ENCODE results near the gene CAMK4. TPM values are rescaled to one million over a fixed set of nuclear protein-coding genes. Genes with fewer than 3 reads are reported as not detected.
"Not testable (repeated sequence)": the region's sequence is repeated elsewhere in the genome, so short reads cannot be mapped to it uniquely, and the experiment has no call there.

Gene CAMK4
- total RNA-seq, 2 donors from 2014 or later = 36.0 to 37.0 TPM

GRCh38 chr5:111296570-111296969 lies 72.4 kb downstream of the CAMK4 start:
- Mint-ChIP-seq H3K4me3 (no peak overlapping the region), H3K9me3 (peaks cover 3% of the 10 kb centered on the region), H3K4me1 (peaks cover 20% of the 10 kb centered on the region)

GRCh38 chr5:111299067-111299481 lies 74.9 kb downstream of the CAMK4 start:
- H3K9me3 Mint-ChIP-seq = peaks cover 3% of the 10 kb centered on the region
- H3K36me3 Mint-ChIP-seq (ENCODE audit: low read depth) = peaks cover 22% of the 10 kb centered on the region
- no peak for ATAC-seq (replicated peaks)
- no peaks in the 10 kb centered on the region for H3K27me3 Mint-ChIP-seq
- H3K27ac Mint-ChIP-seq = peak overlapping the region; percentile 23
- H3K4me1 Mint-ChIP-seq = peaks cover 20% of the 10 kb centered on the region
- peak overlapping the region; percentile 75 for H3K4me3 Mint-ChIP-seq

More at GRCh38 chr5:111296570-111296969, 72.4 kb downstream of the CAMK4 start:
- ATAC-seq (replicated peaks) = no peak
- no peaks in the 10 kb centered on the region for H3K27me3 Mint-ChIP-seq
- no peak overlapping the region for H3K27ac Mint-ChIP-seq
- peaks cover 19% of the 10 kb centered on the region for H3K36me3 Mint-ChIP-seq (ENCODE audit: low read depth)

- Mint-ChIP-seq H3K27ac (peak overlapping the region; percentile 87), H3K4me3 (peak overlapping the region; percentile 75), H3K36me3 (ENCODE audit: low read depth) (peaks cover 22% of the 10 kb centered on the region), H3K9me3 (peaks cover 3% of the 10 kb centered on the region), H3K4me1 (peaks cover 20% of the 10 kb centered on the region), H3K27me3 (no peaks in the 10 kb centered on the region)
- peak; percentile 88 for ATAC-seq (replicated peaks)
Measured at GRCh38 chr5:111299831-111300432, 75.7 kb downstream of the CAMK4 start.

- Mint-ChIP-seq H3K9me3 (peaks cover 3% of the 10 kb centered on the region), H3K27me3 (no peaks in the 10 kb centered on the region), H3K4me3 (no peak overlapping the region), H3K4me1 (peaks cover 14% of the 10 kb centered on the region), H3K36me3 (ENCODE audit: low read depth) (peaks cover 22% of the 10 kb centered on the region), H3K27ac (no peak overlapping the region)
- ATAC-seq (replicated peaks) = no peak
Measured at GRCh38 chr5:111301264-111301663, 77.1 kb downstream of the CAMK4 start.

- H3K27me3 Mint-ChIP-seq; H3K9me3 Mint-ChIP-seq; ATAC-seq (replicated peaks); H3K4me3 Mint-ChIP-seq; H3K27ac Mint-ChIP-seq: not testable (repeated sequence)
- peaks cover 14% of the 10 kb centered on the region for H3K4me1 Mint-ChIP-seq
- peaks cover 22% of the 10 kb centered on the region for H3K36me3 Mint-ChIP-seq (ENCODE audit: low read depth)
Measured at GRCh38 chr5:111302043-111302442, 77.9 kb downstream of the CAMK4 start.

- H3K27ac Mint-ChIP-seq = peak overlapping the region; percentile 70
- no peak overlapping the region for H3K4me3 Mint-ChIP-seq
Measured at GRCh38 chr5:111308951-111309350, 84.8 kb downstream of the CAMK4 start.

GRCh38 chr5:111309384-111309783 lies 85.2 kb downstream of the CAMK4 start:
- no peak for ATAC-seq (replicated peaks)
- H3K4me3 Mint-ChIP-seq = no peak overlapping the region
- no peaks in the 10 kb centered on the region for H3K36me3 Mint-ChIP-seq (ENCODE audit: low read depth)
- H3K4me1 Mint-ChIP-seq = peaks cover 38% of the 10 kb centered on the region
- H3K9me3 Mint-ChIP-seq = no peaks in the 10 kb centered on the region
- peak overlapping the region; percentile 82 for H3K27ac Mint-ChIP-seq
- no peaks in the 10 kb centered on the region for H3K27me3 Mint-ChIP-seq

More at GRCh38 chr5:111308951-111309350, 84.8 kb downstream of the CAMK4 start:
- Mint-ChIP-seq H3K4me1 (peaks cover 38% of the 10 kb centered on the region), H3K27me3 (no peaks in the 10 kb centered on the region), H3K9me3 (no peaks in the 10 kb centered on the region), H3K36me3 (ENCODE audit: low read depth) (no peaks in the 10 kb centered on the region)
- no peak for ATAC-seq (replicated peaks)

- ATAC-seq (replicated peaks) = peak; percentile 54
- Mint-ChIP-seq H3K27me3 (no peaks in the 10 kb centered on the region), H3K4me3 (peak overlapping the region; percentile 35), H3K4me1 (peaks cover 43% of the 10 kb centered on the region), H3K36me3 (ENCODE audit: low read depth) (no peaks in the 10 kb centered on the region), H3K27ac (peak overlapping the region; percentile 82), H3K9me3 (no peaks in the 10 kb centered on the region)
Measured at GRCh38 chr5:111310711-111311620, 86.8 kb downstream of the CAMK4 start.

- Mint-ChIP-seq H3K36me3 (ENCODE audit: low read depth) (no peaks in the 10 kb centered on the region), H3K27me3 (no peaks in the 10 kb centered on the region), H3K4me1 (peaks cover 49% of the 10 kb centered on the region), H3K4me3 (peak overlapping the region; percentile 35), H3K27ac (peak overlapping the region; percentile 82), H3K9me3 (no peaks in the 10 kb centered on the region)
- ATAC-seq (replicated peaks) = no peak
Measured at GRCh38 chr5:111311666-111312065, 87.5 kb downstream of the CAMK4 start.

- peak; percentile 91 for ATAC-seq (replicated peaks)
- Mint-ChIP-seq H3K27ac (peak overlapping the region; percentile 93), H3K9me3 (no peaks in the 10 kb centered on the region), H3K4me3 (peak overlapping the region; percentile 35), H3K36me3 (ENCODE audit: low read depth) (peaks cover 4% of the 10 kb centered on the region), H3K27me3 (no peaks in the 10 kb centered on the region), H3K4me1 (peaks cover 54% of the 10 kb centered on the region)
Measured at GRCh38 chr5:111313017-111313724, 89.0 kb downstream of the CAMK4 start.

GRCh38 chr5:111320953-111321352 lies 96.8 kb downstream of the CAMK4 start:
- ATAC-seq (replicated peaks) = no peak
- peaks cover 28% of the 10 kb centered on the region for H3K36me3 Mint-ChIP-seq (ENCODE audit: low read depth)
- H3K27ac Mint-ChIP-seq = peak overlapping the region; percentile 61
- no peaks in the 10 kb centered on the region for H3K27me3 Mint-ChIP-seq
- H3K9me3 Mint-ChIP-seq = peaks cover 18% of the 10 kb centered on the region
- H3K4me1 Mint-ChIP-seq = peaks cover 30% of the 10 kb centered on the region
- no peak overlapping the region for H3K4me3 Mint-ChIP-seq

- Mint-ChIP-seq H3K27ac (peak overlapping the region; percentile 61), H3K4me1 (peaks cover 25% of the 10 kb centered on the region), H3K27me3 (no peaks in the 10 kb centered on the region), H3K36me3 (ENCODE audit: low read depth) (peaks cover 29% of the 10 kb centered on the region), H3K9me3 (peaks cover 18% of the 10 kb centered on the region), H3K4me3 (no peak overlapping the region)
- ATAC-seq (replicated peaks) = no peak
Measured at GRCh38 chr5:111321376-111321775, 97.2 kb downstream of the CAMK4 start.

GRCh38 chr5:111326551-111326950 lies 102.4 kb downstream of the CAMK4 start:
- ATAC-seq (replicated peaks) = no peak
- H3K9me3 Mint-ChIP-seq = peaks cover 24% of the 10 kb centered on the region
- peaks cover 10% of the 10 kb centered on the region for H3K36me3 Mint-ChIP-seq (ENCODE audit: low read depth)
- H3K4me3 Mint-ChIP-seq = no peak overlapping the region
- H3K27me3 Mint-ChIP-seq = no peaks in the 10 kb centered on the region
- no peak overlapping the region for H3K27ac Mint-ChIP-seq
- H3K4me1 Mint-ChIP-seq = peaks cover 7% of the 10 kb centered on the region

- ATAC-seq (replicated peaks) = peak; percentile 90
- no peaks in the 10 kb centered on the region for H3K9me3 Mint-ChIP-seq
- peaks cover 54% of the 10 kb centered on the region for H3K4me1 Mint-ChIP-seq
- no peaks in the 10 kb centered on the region for H3K27me3 Mint-ChIP-seq
- peak overlapping the region; percentile 62 for H3K4me3 Mint-ChIP-seq
- H3K27ac Mint-ChIP-seq = peak overlapping the region; percentile 90
- H3K36me3 Mint-ChIP-seq (ENCODE audit: low read depth) = no peaks in the 10 kb centered on the region
Measured at GRCh38 chr5:111337133-111337532, 112.9 kb downstream of the CAMK4 start.
